ENCODE results near the gene PLXNA4.

GRCh38 chr7:132625651-132626050 is 49.4 kb upstream of the PLXNA4 start:
- TF ChIP-seq CTCF (IDR thresholded peaks at IDR 0.05) (no peak), EZH2 (IDR thresholded peaks at IDR 0.05; ENCODE audit: borderline replicate concordance, insufficient read depth, low read depth, low read length, poor library complexity, severe bottlenecking) (no peak)

All from B cell (primary cell).